ENCODE data around the gene TPGS2.

GRCh38 chr18:36760598-36760997 is 68.2 kb downstream of the TPGS2 start:
- TF ChIP-seq CTCF (IDR thresholded peaks at IDR 0.05 in 8 of 11, conservative IDR thresholded peaks at IDR 0.05 in 3 of 11) (no peak), POLR2A (IDR thresholded peaks at IDR 0.05) (no peak)
